HEK293 (cell line): ENCODE results near the gene SYNJ2.

Experiments used
- ELK4 ChIP-seq: IDR thresholded peaks from 2 replicates; pipeline ENCODE4 v1.6.1; 2011; ENCODE audit warnings: mild to moderate bottlenecking, low read depth, low read length, borderline replicate concordance
- GLI2 ChIP-seq: fragments of 450-650 bp; formaldehyde crosslinking; IDR thresholded peaks from 2 replicates; pipeline ENCODE4; 2017; ENCODE audit warnings: missing biosample characterization, missing genetic modification characterization, low read depth, borderline replicate concordance
- GLIS2 ChIP-seq: fragments of 450-650 bp; formaldehyde crosslinking; IDR thresholded peaks from 2 replicates; pipeline ENCODE4 v1.5.1; 2016; ENCODE audit warnings: missing biosample characterization, missing genetic modification characterization
- HIC1 ChIP-seq: fragments of 450-650 bp; formaldehyde crosslinking; IDR thresholded peaks from 2 replicates; pipeline ENCODE4 v1.5.1; 2016; ENCODE audit warnings: missing biosample characterization, missing genetic modification characterization
- REST ChIP-seq: fragments of 450-650 bp; formaldehyde crosslinking; IDR thresholded peaks from 2 replicates; pipeline ENCODE4 v1.5.1; 2016; ENCODE audit warnings: missing biosample characterization, missing genetic modification characterization
- SCRT1 ChIP-seq: fragments of 450-650 bp; formaldehyde crosslinking; IDR thresholded peaks from 2 replicates; pipeline ENCODE4 v1.5.1; 2016; ENCODE audit warnings: missing biosample characterization, missing genetic modification characterization, borderline replicate concordance
- SCRT2 ChIP-seq: fragments of 450-650 bp; formaldehyde crosslinking; IDR thresholded peaks from 2 replicates; pipeline ENCODE4 v1.5.1; 2016; ENCODE audit warnings: missing biosample characterization, missing genetic modification characterization
- SP7 ChIP-seq: fragments of 450-650 bp; formaldehyde crosslinking; IDR thresholded peaks from 2 replicates; pipeline ENCODE4 v1.5.1; 2016; ENCODE audit warnings: missing biosample characterization, missing genetic modification characterization
- ZBTB26 ChIP-seq: fragments of 450-650 bp; formaldehyde crosslinking; optimal IDR thresholded peaks from 2 replicates; pipeline ENCODE3; 2016; ENCODE audit warnings: missing biosample characterization, mild to moderate bottlenecking, missing genetic modification characterization
- ZBTB6 ChIP-seq: fragments of 450-650 bp; formaldehyde crosslinking; IDR thresholded peaks from 2 replicates; pipeline ENCODE4 v1.5.1; 2017; ENCODE audit warnings: missing biosample characterization, missing genetic modification characterization
- ZBTB8A ChIP-seq: fragments of 450-650 bp; formaldehyde crosslinking; IDR thresholded peaks from 2 replicates; pipeline ENCODE4 v1.5.1; 2016; ENCODE audit warnings: missing biosample characterization, missing genetic modification characterization
- ZFHX2 ChIP-seq: fragments of 450-650 bp; formaldehyde crosslinking; conservative IDR thresholded peaks from 2 replicates; pipeline ENCODE4 v1.5.1; 2016; ENCODE audit warnings: missing biosample characterization, missing genetic modification characterization
- ZFP3 ChIP-seq: fragments of 450-650 bp; formaldehyde crosslinking; IDR thresholded peaks from 2 replicates; pipeline ENCODE4 v1.5.1; 2016; ENCODE audit warnings: low read depth, missing biosample characterization, missing genetic modification characterization
- ZFP69B ChIP-seq: fragments of 450-650 bp; formaldehyde crosslinking; IDR thresholded peaks from 2 replicates; pipeline ENCODE4 v1.5.1; 2016; ENCODE audit warnings: missing biosample characterization, missing genetic modification characterization
- ZNF140 ChIP-seq: fragments of 450-650 bp; formaldehyde crosslinking; IDR thresholded peaks from 2 replicates; pipeline ENCODE4 v1.5.1; 2016; ENCODE audit warnings: missing biosample characterization, missing genetic modification characterization
- ZNF157 ChIP-seq: fragments of 450-650 bp; formaldehyde crosslinking; IDR thresholded peaks from 2 replicates; pipeline ENCODE4 v1.5.1; 2016; ENCODE audit warnings: missing biosample characterization, missing genetic modification characterization
- ZNF266 ChIP-seq: fragments of 450-650 bp; formaldehyde crosslinking; IDR thresholded peaks from 2 replicates; pipeline ENCODE4 v1.5.1; 2016; ENCODE audit warnings: missing biosample characterization, missing genetic modification characterization, low read depth
- ZNF274 ChIP-seq, 2 experiments: fragments of 200-500 bp in 1 of 2; fragments of 450-650 bp in 1 of 2; sonication (Bioruptor generic) in 1 of 2; formaldehyde crosslinking in 1 of 2; IDR thresholded peaks; 2 replicates each; pipeline versions ENCODE4 v1.5.1 to v1.6.1; 2014 to 2016; ENCODE audit warnings: borderline replicate concordance in 1 of 2, inconsistent platforms in 1 of 2, low read length in 1 of 2, missing biosample characterization in 1 of 2, missing genetic modification characterization in 1 of 2
- ZNF366 ChIP-seq: fragments of 450-650 bp; formaldehyde crosslinking; conservative IDR thresholded peaks from 2 replicates; pipeline ENCODE4 v1.5.1; 2016; ENCODE audit warnings: missing biosample characterization, missing genetic modification characterization
- ZNF404 ChIP-seq: fragments of 450-650 bp; formaldehyde crosslinking; IDR thresholded peaks from 2 replicates; pipeline ENCODE4 v1.5.1; 2017; ENCODE audit warnings: missing biosample characterization, missing genetic modification characterization
- ZNF501 ChIP-seq: fragments of 450-650 bp; formaldehyde crosslinking; IDR thresholded peaks from 2 replicates; pipeline ENCODE4 v1.5.1; 2016; ENCODE audit warnings: missing biosample characterization, missing genetic modification characterization
- ZNF585B ChIP-seq: fragments of 450-650 bp; formaldehyde crosslinking; IDR thresholded peaks from 2 replicates; pipeline ENCODE4 v1.5.1; 2016; ENCODE audit warnings: missing biosample characterization, missing genetic modification characterization
- ZNF626 ChIP-seq: fragments of 450-650 bp; sonication (Bioruptor Pico); formaldehyde crosslinking; IDR thresholded peaks from 2 replicates; pipeline ENCODE4 v1.5.1; 2018; ENCODE audit warnings: missing biosample characterization, missing genetic modification characterization, inconsistent platforms
- ZNF654 ChIP-seq: fragments of 450-650 bp; formaldehyde crosslinking; IDR thresholded peaks from 2 replicates; pipeline ENCODE4 v1.5.1; 2016; ENCODE audit warnings: low read depth, missing biosample characterization, missing genetic modification characterization
- ZNF660 ChIP-seq: fragments of 450-650 bp; IDR thresholded peaks from 2 replicates; pipeline ENCODE4 v1.5.1; 2018; ENCODE audit warnings: missing biosample characterization, mild to moderate bottlenecking, missing genetic modification characterization
- ZNF670 ChIP-seq: fragments of 450-650 bp; formaldehyde crosslinking; IDR thresholded peaks from 2 replicates; pipeline ENCODE4 v1.5.1; 2016; ENCODE audit warnings: missing biosample characterization, missing genetic modification characterization, low read depth
- ZNF701 ChIP-seq: fragments of 450-650 bp; formaldehyde crosslinking; IDR thresholded peaks from 2 replicates; pipeline ENCODE4 v1.5.1; 2016; ENCODE audit warnings: missing biosample characterization, missing genetic modification characterization
- ZNF747 ChIP-seq: fragments of 450-650 bp; formaldehyde crosslinking; IDR thresholded peaks from 2 replicates; pipeline ENCODE4 v1.5.1; 2016; ENCODE audit warnings: missing biosample characterization, missing genetic modification characterization
- ZNF76 ChIP-seq: fragments of 450-650 bp; formaldehyde crosslinking; IDR thresholded peaks from 2 replicates; pipeline ENCODE4; 2016; ENCODE audit warnings: low read depth, missing biosample characterization, missing genetic modification characterization, borderline replicate concordance
- ZSCAN16 ChIP-seq: fragments of 450-650 bp; formaldehyde crosslinking; IDR thresholded peaks from 2 replicates; pipeline ENCODE4 v1.5.1; 2016; ENCODE audit warnings: missing biosample characterization, missing genetic modification characterization

The SYNJ2 gene

GRCh38 chr6:158027590-158028285 is 46.1 kb downstream of the SYNJ2 start (continued):
- no peak for TF ChIP-seq ZBTB6
- no peak for TF ChIP-seq ZNF140
- no peak for TF ChIP-seq ZSCAN16
- no peak for TF ChIP-seq REST
- TF ChIP-seq ZBTB8A (tag by site-specific recombination), result no peak
- TF ChIP-seq SCRT1 (tag by site-specific recombination), result no peak
- TF ChIP-seq SCRT2 (tag by site-specific recombination), result 0 out of 2 replicates have a peak, but pooled peaks have one; percentile 15
- no peak for TF ChIP-seq ZNF157 (tag by site-specific recombination)
- no peak for TF ChIP-seq ZNF501 (tag by site-specific recombination)
- TF ChIP-seq ZNF266, result no peak
- TF ChIP-seq ZFP69B (tag by site-specific recombination), result no peak
- TF ChIP-seq ZNF654 (tag by site-specific recombination), result no peak
- TF ChIP-seq ZFHX2 (tag by site-specific recombination), result peak; percentile 70
- no peak for TF ChIP-seq ZNF585B (tag by site-specific recombination)
- TF ChIP-seq ZNF274 (IDR thresholded peaks at IDR 0.05; ENCODE audit: low read length), result no peak
- TF ChIP-seq ZNF274 (tag by site-specific recombination; IDR thresholded peaks at IDR 0.05; ENCODE audit: borderline replicate concordance), result no peak
- TF ChIP-seq HIC1 (tag by site-specific recombination), result no peak
- no peak for TF ChIP-seq ZNF670 (tag by site-specific recombination)
- TF ChIP-seq ZNF366, result peak; percentile 42; the same call in 1 of the 2 replicates
- peak; percentile 52; the same call in 1 of the 2 replicates for TF ChIP-seq GLIS2 (tag by site-specific recombination)
- TF ChIP-seq ELK4, result no peak
- TF ChIP-seq SP7, result no peak
- no peak for TF ChIP-seq ZNF747 (tag by site-specific recombination)
- no peak for TF ChIP-seq ZNF660 (tag by site-specific recombination)
- no peak for TF ChIP-seq ZNF404 (tag by site-specific recombination)
- TF ChIP-seq ZFP3, result peak; percentile 62; the same call in 1 of the 2 replicates
- TF ChIP-seq ZNF626 (tag by site-specific recombination), result no peak
- no peak for TF ChIP-seq GLI2 (tag by site-specific recombination)
- TF ChIP-seq ZNF76 (tag by site-specific recombination), result no peak
- no peak for TF ChIP-seq ZNF701 (tag by site-specific recombination)
- TF ChIP-seq ZBTB26, result peak; percentile 3
